ENCODE results near the gene ANKS6. TPM values are rescaled to one million over a fixed set of nuclear protein-coding genes. Genes with fewer than 3 reads are reported as not detected.

Gene ANKS6
- total RNA-seq, 1 experiment from 2014 or later, result 46.3 TPM

GRCh38 chr9:98720402-98720801, 76.0 kb downstream of the ANKS6 start:
- no peak overlapping the region for H3K14ac ChIP-seq (ENCODE audit: insufficient read depth, low read length)
- no peak overlapping the region for H3K9ac ChIP-seq (ENCODE audit: extremely low read depth, insufficient read length, low read length)
- H3K9me3 ChIP-seq (ENCODE audit: control insufficient read depth, low read depth, low read length), result no peaks in the 10 kb centered on the region
- H3T11ph ChIP-seq (ENCODE audit: low read length), result no peak overlapping the region
- H3K4me3 Mint-ChIP-seq, result no peak overlapping the region
- no peak overlapping the region for H2AFZ ChIP-seq (ENCODE audit: low read length)
- no peaks in the 10 kb centered on the region for H3K23me2 ChIP-seq (ENCODE audit: insufficient read length, low read depth, low read length, poor library complexity, severe bottlenecking)
- H2BK12ac ChIP-seq (ENCODE audit: insufficient read length, low read depth, low read length), result no peak overlapping the region
- no peak overlapping the region for H3K4ac ChIP-seq (ENCODE audit: low read depth, low read length)
- no peaks in the 10 kb centered on the region for H4K20me1 ChIP-seq (ENCODE audit: control insufficient read depth, insufficient read depth, insufficient read length)
- H3K23ac ChIP-seq (ENCODE audit: insufficient read length, low read depth, low read length), result no peak overlapping the region
- H2BK120ac ChIP-seq (ENCODE audit: low read depth, low read length, poor library complexity, severe bottlenecking), result no peak overlapping the region
- no peak overlapping the region for H3K56ac ChIP-seq (ENCODE audit: insufficient read length, low read depth, low read length)
- peaks cover 3 to 6% of the 10 kb centered on the region in 2 experiments for H3K4me1 Mint-ChIP-seq
- H4K5ac ChIP-seq (ENCODE audit: insufficient read length, low read depth, low read length), result no peak overlapping the region
- H3K27me3 ChIP-seq (ENCODE audit: insufficient read depth, low read length), result no peaks in the 10 kb centered on the region; the same call in 1 of the 2 replicates
- DNase-seq, result no peak
- H3K4me2 ChIP-seq (ENCODE audit: insufficient read depth, insufficient read length, low read length), result no peak overlapping the region
- no peak overlapping the region for H3K18ac ChIP-seq (ENCODE audit: insufficient read length, low read depth, low read length)
- H3K27me3 Mint-ChIP-seq (ENCODE audit: low read depth), result peaks cover 49% of the 10 kb centered on the region
- no peak overlapping the region for H3K27ac ChIP-seq (ENCODE audit: insufficient read length, low read depth, low read length)
- no peak overlapping the region for H2BK15ac ChIP-seq (ENCODE audit: low read depth, low read length)
- H2BK20ac ChIP-seq (ENCODE audit: low read depth, low read length, poor library complexity, severe bottlenecking), result no peak overlapping the region
- TF ChIP-seq, protein P1, sequence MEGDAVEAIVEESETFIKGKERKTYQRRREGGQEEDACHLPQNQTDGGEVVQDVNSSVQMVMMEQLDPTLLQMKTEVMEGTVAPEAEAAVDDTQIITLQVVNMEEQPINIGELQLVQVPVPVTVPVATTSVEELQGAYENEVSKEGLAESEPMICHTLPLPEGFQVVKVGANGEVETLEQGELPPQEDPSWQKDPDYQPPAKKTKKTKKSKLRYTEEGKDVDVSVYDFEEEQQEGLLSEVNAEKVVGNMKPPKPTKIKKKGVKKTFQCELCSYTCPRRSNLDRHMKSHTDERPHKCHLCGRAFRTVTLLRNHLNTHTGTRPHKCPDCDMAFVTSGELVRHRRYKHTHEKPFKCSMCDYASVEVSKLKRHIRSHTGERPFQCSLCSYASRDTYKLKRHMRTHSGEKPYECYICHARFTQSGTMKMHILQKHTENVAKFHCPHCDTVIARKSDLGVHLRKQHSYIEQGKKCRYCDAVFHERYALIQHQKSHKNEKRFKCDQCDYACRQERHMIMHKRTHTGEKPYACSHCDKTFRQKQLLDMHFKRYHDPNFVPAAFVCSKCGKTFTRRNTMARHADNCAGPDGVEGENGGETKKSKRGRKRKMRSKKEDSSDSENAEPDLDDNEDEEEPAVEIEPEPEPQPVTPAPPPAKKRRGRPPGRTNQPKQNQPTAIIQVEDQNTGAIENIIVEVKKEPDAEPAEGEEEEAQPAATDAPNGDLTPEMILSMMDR (conservative IDR thresholded peaks at IDR 0.05), result no peak
- no peak overlapping the region for H4K91ac ChIP-seq (ENCODE audit: insufficient read length, low read depth, low read length)
- WGBS (ENCODE audit: extremely low coverage, insufficient read length, low lambda C conversion rate), result no CpG with 5 or more reads among the region's 4 CpGs
- no peaks in the 10 kb centered on the region for H3K9me3 Mint-ChIP-seq
- H2BK5ac ChIP-seq (ENCODE audit: insufficient read length, low read length), result no peak overlapping the region
- H3K79me2 ChIP-seq (ENCODE audit: insufficient read depth, low read length), result no peaks in the 10 kb centered on the region
- no peak overlapping the region for H4K8ac ChIP-seq (replicated peaks; ENCODE audit: insufficient read length, low read depth, low read length)
- H3K4me1 ChIP-seq (ENCODE audit: insufficient read depth, low read length), result no peaks in the 10 kb centered on the region
- no peaks in the 10 kb centered on the region for H3K36me3 Mint-ChIP-seq (ENCODE audit: insufficient read depth in 1 of 3, low read depth in 3 of 3)
- H3K27ac Mint-ChIP-seq, result no peak overlapping the region; a peak in 1 of 7 replicates
- no peak overlapping the region for H2AK5ac ChIP-seq (ENCODE audit: insufficient read length, low read length)
- H3K79me1 ChIP-seq (ENCODE audit: insufficient read depth, low read depth, low read length, poor library complexity, severe bottlenecking), result no peaks in the 10 kb centered on the region
